HepG2 (cell line): ENCODE results near the gene NOS1AP. TPM values are rescaled to one million over a fixed set of nuclear protein-coding genes. Genes with fewer than 3 reads are reported as not detected.

Experiments
- BCLAF1 ChIP-seq: fragments of 450-650 bp; IDR thresholded peaks from 2 replicates; pipeline ENCODE4 v1.6.1; 2017; ENCODE audit warnings: mild to moderate bottlenecking
- CHD4 ChIP-seq: fragments of 200-600 bp; sonication (generic); IDR thresholded peaks from 2 replicates; pipeline ENCODE4 v1.7.0; 2017; ENCODE audit warnings: mild to moderate bottlenecking, low read length, borderline replicate concordance
- CSRNP1 ChIP-seq: sonication (generic); formaldehyde crosslinking; IDR thresholded peaks from 2 replicates; pipeline ENCODE4 v1.8.1; 2023; ENCODE audit warnings: mild to moderate bottlenecking, missing genetic modification reagents
- E2F1 ChIP-seq: sonication (generic); formaldehyde crosslinking; IDR thresholded peaks from 2 replicates; pipeline ENCODE4 v1.5.0; 2020; ENCODE audit warnings: missing genetic modification reagents
- HIVEP1 ChIP-seq: sonication (generic); formaldehyde crosslinking; IDR thresholded peaks from 2 replicates; pipeline ENCODE4 v1.4.0; 2020; ENCODE audit warnings: mild to moderate bottlenecking, missing genetic modification reagents
- NFE2L1 ChIP-seq: sonication (generic); formaldehyde crosslinking; IDR thresholded peaks from 2 replicates; pipeline ENCODE4 v1.4.0; 2020; ENCODE audit warnings: missing genetic modification reagents, mild to moderate bottlenecking, borderline replicate concordance
- NR2F6 ChIP-seq, 2 experiments: IDR thresholded peaks; 2 replicates each; pipeline ENCODE4 v1.6.1; 2016; ENCODE audit warnings: antibody characterized with exemption in 1 of 2, mild to moderate bottlenecking in 1 of 2
- PITX1 ChIP-seq: sonication (generic); formaldehyde crosslinking; IDR thresholded peaks from 2 replicates; pipeline ENCODE4 v1.5.1; 2020; ENCODE audit warnings: mild to moderate bottlenecking, missing genetic modification reagents
- SAFB2 ChIP-seq: sonication (generic); formaldehyde crosslinking; IDR thresholded peaks from 2 replicates; pipeline ENCODE4 v1.5.1; 2020; ENCODE audit warnings: missing genetic modification reagents, low read depth, mild to moderate bottlenecking, borderline replicate concordance
- TEAD2 ChIP-seq: sonication (generic); formaldehyde crosslinking; IDR thresholded peaks from 2 replicates; pipeline ENCODE4 v1.9.0; 2021; ENCODE audit warnings: missing genetic modification reagents
- ZBTB1 ChIP-seq: sonication (generic); formaldehyde crosslinking; IDR thresholded peaks from 2 replicates; pipeline ENCODE4 v1.4.0; 2020; ENCODE audit warnings: missing genetic modification reagents, borderline replicate concordance
- ZBTB42 ChIP-seq: sonication (generic); formaldehyde crosslinking; IDR thresholded peaks from 2 replicates; pipeline ENCODE4 v1.5.0; 2020; ENCODE audit warnings: mild to moderate bottlenecking, missing genetic modification reagents
- ZBTB44 ChIP-seq: sonication (generic); formaldehyde crosslinking; IDR thresholded peaks from 2 replicates; pipeline ENCODE4 v1.4.0; 2020; ENCODE audit warnings: missing genetic modification reagents
- ZC3H4 ChIP-seq: sonication (generic); formaldehyde crosslinking; IDR thresholded peaks from 2 replicates; pipeline ENCODE4 v1.4.0; 2020; ENCODE audit warnings: missing genetic modification reagents, borderline replicate concordance
- ZNF484 ChIP-seq: sonication (generic); formaldehyde crosslinking; IDR thresholded peaks from 2 replicates; pipeline ENCODE4 v1.5.1; 2020; ENCODE audit warnings: mild to moderate bottlenecking, low read depth, missing genetic modification reagents, borderline replicate concordance
- ZNF558 ChIP-seq: sonication (generic); formaldehyde crosslinking; IDR thresholded peaks from 2 replicates; pipeline ENCODE4 v1.9.0; 2022; ENCODE audit warnings: mild to moderate bottlenecking, missing genetic modification reagents, borderline replicate concordance
- ZNF773 ChIP-seq: sonication (generic); formaldehyde crosslinking; IDR thresholded peaks from 2 replicates; pipeline ENCODE4 v1.4.0; 2020; ENCODE audit warnings: missing genetic modification reagents, borderline replicate concordance
- polyA plus RNA-seq, 8 experiments: library from polyadenylated mRNA; depleted of rRNA in 3 of 8; stranded (reverse) in 7 of 8; unstranded in 1 of 8; fragments of >200 nt; fragmentation: Illumina TruSeq in 4 of 8; extraction: Trizol in 4 of 8; gene quantifications; 2 replicates each; pipeline versions ENCODE4 v1.2.1 to v1.2.3, GENCODE V29; 2011 to 2016; ENCODE audit warnings: low read depth in 4 of 8, missing spikeins in 1 of 8, mixed read lengths in 1 of 8; ENCODE audit not compliant: insufficient read depth in 1 of 8
- total RNA-seq, 5 experiments: library from RNA; depleted of rRNA; stranded (reverse); fragments of >200 nt; fragmentation: Illumina TruSeq; extraction: Trizol; gene quantifications; 2 replicates each; pipeline ENCODE4 v1.2.3, GENCODE V29; 2016; ENCODE audit warnings: low read depth in 1 of 5
- TF ChIP-seq, protein P1 (sequence below): IDR thresholded peaks from 2 replicates; pipeline ENCODE4 v1.6.1; 2016; ENCODE audit warnings: missing genetic modification reagents, missing compliant biosample characterization
- TF ChIP-seq, protein P2 (sequence below): sonication (generic); formaldehyde crosslinking; IDR thresholded peaks from 2 replicates; pipeline ENCODE4 v1.5.0; 2020; ENCODE audit warnings: mild to moderate bottlenecking, missing genetic modification reagents

NOS1AP gene
- total and polyA plus RNA-seq, 2 of the 13 experiments (the other 11 are each of a cell fraction or from before 2014, with no cell fraction given) = 2.0 to 3.3 TPM

DNA sequence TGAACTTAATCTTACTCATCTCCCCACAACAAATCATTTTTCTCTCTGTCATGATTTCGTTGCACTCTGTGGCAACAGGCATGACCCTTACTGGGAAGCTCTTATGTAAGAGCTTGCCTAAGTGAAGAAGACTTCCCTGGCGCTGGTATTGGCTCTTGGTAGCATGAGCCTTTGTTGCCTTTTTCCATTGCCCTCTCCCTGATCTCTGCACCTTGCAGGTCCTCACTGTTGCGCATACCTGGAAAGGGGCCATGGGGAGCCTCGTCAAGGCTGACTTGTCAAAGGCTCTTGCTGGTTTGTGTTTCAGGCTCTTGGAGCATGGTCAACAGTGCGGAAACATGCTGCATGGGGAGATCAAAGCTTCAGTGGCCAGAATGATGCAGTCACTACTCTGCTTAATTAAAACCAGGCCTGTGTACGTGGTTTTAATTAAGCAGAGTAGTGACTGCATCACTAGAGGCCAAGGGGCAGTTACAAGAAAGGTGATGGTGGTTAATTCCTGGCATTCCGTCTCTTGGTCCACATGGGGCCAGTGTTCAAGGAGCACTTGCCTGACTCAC is 165.8 kb downstream of the NOS1AP start (continued):
- TF ChIP-seq ZBTB44 (CRISPR knock-in tag) = no peak
- peak; percentile 54; the same call in 1 of the 2 replicates for TF ChIP-seq PITX1
- TF ChIP-seq, protein P1, sequence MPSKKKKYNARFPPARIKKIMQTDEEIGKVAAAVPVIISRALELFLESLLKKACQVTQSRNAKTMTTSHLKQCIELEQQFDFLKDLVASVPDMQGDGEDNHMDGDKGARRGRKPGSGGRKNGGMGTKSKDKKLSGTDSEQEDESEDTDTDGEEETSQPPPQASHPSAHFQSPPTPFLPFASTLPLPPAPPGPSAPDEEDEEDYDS (CRISPR knock-in tag) = no peak; the same call in 1 of the 2 replicates
- TF ChIP-seq CHD4 = no peak; the same call in 1 of the 2 replicates
- no peak for TF ChIP-seq CSRNP1 (CRISPR knock-in tag)
- no peak for TF ChIP-seq ZC3H4
- TF ChIP-seq BCLAF1 = no peak
- no peak for TF ChIP-seq ZBTB42 (CRISPR knock-in tag)
- no peak for TF ChIP-seq E2F1 (CRISPR knock-in tag)
- peak; percentile 81 for TF ChIP-seq NR2F6 (IDR thresholded peaks at IDR 0.05)
- peak; percentile 88 for TF ChIP-seq NR2F6 (CRISPR knock-in tag; IDR thresholded peaks at IDR 0.05)
- no peak for TF ChIP-seq ZBTB1 (CRISPR knock-in tag)
- TF ChIP-seq TEAD2 (CRISPR knock-in tag) = no peak
- TF ChIP-seq ZNF558 (CRISPR knock-in tag) = no peak
- no peak for TF ChIP-seq SAFB2 (CRISPR knock-in tag)
- TF ChIP-seq, protein P2, sequence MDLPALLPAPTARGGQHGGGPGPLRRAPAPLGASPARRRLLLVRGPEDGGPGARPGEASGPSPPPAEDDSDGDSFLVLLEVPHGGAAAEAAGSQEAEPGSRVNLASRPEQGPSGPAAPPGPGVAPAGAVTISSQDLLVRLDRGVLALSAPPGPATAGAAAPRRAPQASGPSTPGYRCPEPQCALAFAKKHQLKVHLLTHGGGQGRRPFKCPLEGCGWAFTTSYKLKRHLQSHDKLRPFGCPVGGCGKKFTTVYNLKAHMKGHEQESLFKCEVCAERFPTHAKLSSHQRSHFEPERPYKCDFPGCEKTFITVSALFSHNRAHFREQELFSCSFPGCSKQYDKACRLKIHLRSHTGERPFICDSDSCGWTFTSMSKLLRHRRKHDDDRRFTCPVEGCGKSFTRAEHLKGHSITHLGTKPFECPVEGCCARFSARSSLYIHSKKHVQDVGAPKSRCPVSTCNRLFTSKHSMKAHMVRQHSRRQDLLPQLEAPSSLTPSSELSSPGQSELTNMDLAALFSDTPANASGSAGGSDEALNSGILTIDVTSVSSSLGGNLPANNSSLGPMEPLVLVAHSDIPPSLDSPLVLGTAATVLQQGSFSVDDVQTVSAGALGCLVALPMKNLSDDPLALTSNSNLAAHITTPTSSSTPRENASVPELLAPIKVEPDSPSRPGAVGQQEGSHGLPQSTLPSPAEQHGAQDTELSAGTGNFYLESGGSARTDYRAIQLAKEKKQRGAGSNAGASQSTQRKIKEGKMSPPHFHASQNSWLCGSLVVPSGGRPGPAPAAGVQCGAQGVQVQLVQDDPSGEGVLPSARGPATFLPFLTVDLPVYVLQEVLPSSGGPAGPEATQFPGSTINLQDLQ (CRISPR knock-in tag) = 0 out of 2 replicates have a peak, but pooled peaks have one; percentile 30
- TF ChIP-seq HIVEP1 = no peak; the same call in 1 of the 2 replicates
- TF ChIP-seq NFE2L1 (CRISPR knock-in tag) = no peak
- no peak for TF ChIP-seq ZNF773 (CRISPR knock-in tag)
- TF ChIP-seq ZNF484 (CRISPR knock-in tag) = no peak
